Measurements from ENCODE around the gene AHSG. TPM values are rescaled to one million over a fixed set of nuclear protein-coding genes. Genes with fewer than 3 reads are reported as not detected.

The AHSG gene
- total and polyA plus RNA-seq, 8 donors: 0.12 to 1.8 (median 0.24) TPM; not detected in 4

- H3K4me1 ChIP-seq: peaks cover 4 to 24% (median 20%) of the 10 kb centered on the region in 3 donors
- no peak for FAIRE-seq
- H3K36me3 ChIP-seq: no peaks in the 10 kb centered on the region
- intact Hi-C loops (cut with DNase I): no loop called here
- no peaks in the 10 kb centered on the region for H3K27me3 ChIP-seq
- H3K27ac ChIP-seq: peak overlapping the region in 3 of 4 donors; percentile 13 to 73 (median 70)
- whole genome bisulfite sequencing, 2 donors: 54 to 56% methylated on average over 5 of the region's 5 CpGs
- TF ChIP-seq CTCF (IDR thresholded peaks at IDR 0.05): no peak
- H3K4me3 ChIP-seq: no peak overlapping the region
- DNase-seq: no peak
- no peaks in the 10 kb centered on the region for H3K9me3 ChIP-seq
- ATAC-seq: peak; percentile 79 to 91 (median 90)
Observed at GRCh38 chr3:186605561-186606545, 7.0 kb upstream of the AHSG start.

- Histone ChIP-seq H3K27me3 (no peaks in the 10 kb centered on the region), H3K9me3 (no peaks in the 10 kb centered on the region), H3K36me3 (no peaks in the 10 kb centered on the region), H3K4me1 (peaks cover 4 to 24% (median 20%) of the 10 kb centered on the region in 3 donors), H3K27ac (no peak overlapping the region), H3K4me3 (no peak overlapping the region)
- intact Hi-C loops (cut with DNase I): no loop called here
- DNase-seq (no peak), FAIRE-seq (no peak), ATAC-seq (no peak)
- 85 to 93% methylated on average over 2 of the region's 2 CpGs for WGBS, 2 donors
- TF ChIP-seq CTCF (IDR thresholded peaks at IDR 0.05): no peak
Observed at GRCh38 chr3:186608624-186609215, 4.1 kb upstream of the AHSG start.

- 81 to 88% methylated on average over 8 of the region's 8 CpGs for WGBS, 2 donors
- H3K4me3 ChIP-seq: no peak overlapping the region
- FAIRE-seq: no peak
- H3K36me3 ChIP-seq: no peaks in the 10 kb centered on the region
- intact Hi-C loops (cut with DNase I): no loop called here
- DNase-seq: peak in 5 of 6 donors; percentile 54 to 69 (median 62)
- no peak overlapping the region for H3K27ac ChIP-seq
- no peaks in the 10 kb centered on the region for H3K27me3 ChIP-seq
- H3K9me3 ChIP-seq: no peaks in the 10 kb centered on the region
- TF ChIP-seq CTCF (IDR thresholded peaks at IDR 0.05): peak in 1 of 4 donors; percentile 29
- peak; percentile 70 to 87 (median 81) for ATAC-seq
- peaks cover 4 to 24% (median 20%) of the 10 kb centered on the region in 3 donors for H3K4me1 ChIP-seq
Observed at GRCh38 chr3:186609247-186609868, 3.5 kb upstream of the AHSG start.

GRCh38 chr3:186612065-186612464 is 795 bp upstream of the AHSG start:
- no peaks in the 10 kb centered on the region for H3K36me3 ChIP-seq
- H3K4me3 ChIP-seq: no peak overlapping the region
- no peak for FAIRE-seq
- no peak for TF ChIP-seq CTCF (IDR thresholded peaks at IDR 0.05)
- DNase-seq: no peak
- no peaks in the 10 kb centered on the region for H3K9me3 ChIP-seq
- H3K27ac ChIP-seq: no peak overlapping the region
- ATAC-seq: no peak
- intact Hi-C loops (cut with DNase I): loop anchor here in 1 of 3 donors (5.0 to 10.0 kb wide), 2 partner anchors 143 to 210 kb away; no protein-coding TSS in a partner anchor
- 63 to 66% methylated on average over 5 of the region's 5 CpGs for WGBS, 2 donors
- H3K27me3 ChIP-seq: no peaks in the 10 kb centered on the region
- H3K4me1 ChIP-seq: peaks cover 0 to 1% (median 0%) of the 10 kb centered on the region in 3 donors
